Measurements from ENCODE around the gene CHCT1. TPM values are rescaled to one million over a fixed set of nuclear protein-coding genes. Genes with fewer than 3 reads are reported as not detected.

Gene CHCT1
- total RNA-seq, 2 experiments from 2014 or later, result not detected

GRCh38 chr17:60390186-60390585 lies 32.1 kb upstream of the CHCT1 start:
- H2AFZ ChIP-seq (ENCODE audit: low read length), result no peak overlapping the region
- TF ChIP-seq CTCF (conservative IDR thresholded peaks at IDR 0.05; ENCODE audit: low read length) (no peak), EZH2phosphoT487 (IDR thresholded peaks at IDR 0.05; ENCODE audit: borderline replicate concordance, low read depth, low read length) (no peak)
- H3K4me1 ChIP-seq (ENCODE audit: insufficient read depth, low read length, poor library complexity, severe bottlenecking), result peaks cover 22% of the 10 kb centered on the region
- H3K27ac ChIP-seq (ENCODE audit: low read depth, low read length, poor library complexity, severe bottlenecking), result no peak overlapping the region
- H3K4me3 ChIP-seq (ENCODE audit: low read depth, low read length, poor library complexity, severe bottlenecking), result peak overlapping the region; percentile 87
- TSS peak; percentile 36 for BruUV-seq (replicated peaks)
- no peaks in the 10 kb centered on the region for H3K36me3 ChIP-seq (ENCODE audit: insufficient read depth, low read length)
- intact Hi-C loops (cut with micrococcal nuclease; ENCODE audit: unreplicated experiment), result loop anchor here (10.0 kb wide), 2 partner anchors 55 to 255 kb away; no protein-coding TSS in a partner anchor
- peak overlapping the region; percentile 75 for H3K4me2 ChIP-seq (ENCODE audit: low read length)
- peaks cover 55% of the 10 kb centered on the region for H3K79me2 ChIP-seq (ENCODE audit: insufficient read depth, low read depth, low read length)
- no peaks in the 10 kb centered on the region for H3K9me2 ChIP-seq (ENCODE audit: insufficient read depth, low read length)
- no peaks in the 10 kb centered on the region for H4K20me1 ChIP-seq (ENCODE audit: insufficient read depth, low read length)
- ChIA-PET POLR2A (interaction anchor here (0.7 to 1.3 kb wide), 2 partner anchors 10 to 18 kb away, joined by 3 read pairs; no protein-coding TSS in a partner anchor), CTCF (ENCODE audit: unreplicated experiment) (no interaction called here)
- DNase-seq (ENCODE audit: low spot score), result no peak
- H3K9me3 ChIP-seq (ENCODE audit: low read length), result no peaks in the 10 kb centered on the region

- H3K4me1 ChIP-seq (ENCODE audit: insufficient read depth, low read length, poor library complexity, severe bottlenecking), result peaks cover 22% of the 10 kb centered on the region
- BruUV-seq (replicated peaks), result no TSS peak
- TF ChIP-seq CTCF (conservative IDR thresholded peaks at IDR 0.05; ENCODE audit: low read length) (no peak), EZH2phosphoT487 (IDR thresholded peaks at IDR 0.05; ENCODE audit: borderline replicate concordance, low read depth, low read length) (no peak)
- peak overlapping the region; percentile 87 for H3K4me3 ChIP-seq (ENCODE audit: low read depth, low read length, poor library complexity, severe bottlenecking)
- H3K4me2 ChIP-seq (ENCODE audit: low read length), result peak overlapping the region; percentile 75
- intact Hi-C loops (cut with micrococcal nuclease; ENCODE audit: unreplicated experiment), result loop anchor here (10.0 kb wide), 2 partner anchors 56 to 256 kb away; no protein-coding TSS in a partner anchor
- no peaks in the 10 kb centered on the region for H3K9me3 ChIP-seq (ENCODE audit: low read length)
- CTCF ChIA-PET (ENCODE audit: unreplicated experiment), result no interaction called here
- H3K36me3 ChIP-seq (ENCODE audit: insufficient read depth, low read length), result no peaks in the 10 kb centered on the region
- DNase-seq (ENCODE audit: low spot score), result peak; percentile 35
- no peaks in the 10 kb centered on the region for H3K9me2 ChIP-seq (ENCODE audit: insufficient read depth, low read length)
- peak overlapping the region; percentile 57 for H3K27ac ChIP-seq (ENCODE audit: low read depth, low read length, poor library complexity, severe bottlenecking)
- H3K79me2 ChIP-seq (ENCODE audit: insufficient read depth, low read depth, low read length), result peaks cover 54% of the 10 kb centered on the region
- POLR2A ChIA-PET, result interaction anchor here (0.6 to 0.7 kb wide), 2 partner anchors 10 to 19 kb away, joined by 3 read pairs; no protein-coding TSS in a partner anchor
- H4K20me1 ChIP-seq (ENCODE audit: insufficient read depth, low read length), result no peaks in the 10 kb centered on the region
- H2AFZ ChIP-seq (ENCODE audit: low read length), result peak overlapping the region; percentile 78; the same call in 1 of the 2 replicates
These were observed 31.3 kb upstream of the CHCT1 start for GRCh38 chr17:60390925-60391470.

- no TSS peak for BruUV-seq (replicated peaks)
- CTCF ChIA-PET (ENCODE audit: unreplicated experiment), result no interaction called here
- intact Hi-C loops (cut with micrococcal nuclease; ENCODE audit: unreplicated experiment), result loop anchor here (10.0 kb wide), 2 partner anchors 57 to 257 kb away; no protein-coding TSS in a partner anchor
- no peak for TF ChIP-seq EZH2phosphoT487 (IDR thresholded peaks at IDR 0.05; ENCODE audit: borderline replicate concordance, low read depth, low read length)
- TF ChIP-seq CTCF (conservative IDR thresholded peaks at IDR 0.05; ENCODE audit: low read length), result no peak
- Histone ChIP-seq H3K79me2 (ENCODE audit: insufficient read depth, low read depth, low read length) (peaks cover 48% of the 10 kb centered on the region), H3K4me3 (ENCODE audit: low read depth, low read length, poor library complexity, severe bottlenecking) (peak overlapping the region; percentile 87), H2AFZ (ENCODE audit: low read length) (peak overlapping the region; percentile 78), H4K20me1 (ENCODE audit: insufficient read depth, low read length) (no peaks in the 10 kb centered on the region), H3K27ac (ENCODE audit: low read depth, low read length, poor library complexity, severe bottlenecking) (peak overlapping the region; percentile 57), H3K36me3 (ENCODE audit: insufficient read depth, low read length) (no peaks in the 10 kb centered on the region), H3K4me2 (ENCODE audit: low read length) (peak overlapping the region; percentile 75), H3K9me2 (ENCODE audit: insufficient read depth, low read length) (no peaks in the 10 kb centered on the region), H3K9me3 (ENCODE audit: low read length) (no peaks in the 10 kb centered on the region), H3K4me1 (ENCODE audit: insufficient read depth, low read length, poor library complexity, severe bottlenecking) (peaks cover 22% of the 10 kb centered on the region)
- DNase-seq (ENCODE audit: low spot score), result no peak
- POLR2A ChIA-PET, result interaction anchor here (0.6 kb wide), 2 partner anchors 894 to 1461 kb away, joined by 3 to 4 read pairs; no protein-coding TSS in a partner anchor
These were observed 30.7 kb upstream of the CHCT1 start for GRCh38 chr17:60391471-60392041.
